Skin epidermis (tissue), 12 donors: Measurements from ENCODE around the gene DENND1C.
A peak's percentile ranks its signal among the peaks of the same experiment; 100 is the strongest.

Experiments
- H3K27ac ChIP-seq, 21 experiments: fragments of 200-600 bp; sonication (generic) in 11 of 21; one replicate each; pipeline ENCODE4 v1.5.0; 2020; ENCODE audit warnings: mild to moderate bottlenecking in 3 of 21, inconsistent platforms in 2 of 21, moderate library complexity in 2 of 21
- H3K4me3 ChIP-seq, 7 experiments: fragments of 200-600 bp; sonication (generic) in 2 of 7; one replicate each; pipeline ENCODE4 v1.5.0; 2020; ENCODE audit warnings: inconsistent platforms in 2 of 7, mild to moderate bottlenecking in 2 of 7, moderate library complexity in 1 of 7

The DENND1C gene

GRCh38 chr19:6483235-6483634 lies 1.6 kb upstream of the DENND1C start:
- Histone ChIP-seq H3K4me3 (no peak overlapping the region), H3K27ac (no peak overlapping the region)

DNA sequence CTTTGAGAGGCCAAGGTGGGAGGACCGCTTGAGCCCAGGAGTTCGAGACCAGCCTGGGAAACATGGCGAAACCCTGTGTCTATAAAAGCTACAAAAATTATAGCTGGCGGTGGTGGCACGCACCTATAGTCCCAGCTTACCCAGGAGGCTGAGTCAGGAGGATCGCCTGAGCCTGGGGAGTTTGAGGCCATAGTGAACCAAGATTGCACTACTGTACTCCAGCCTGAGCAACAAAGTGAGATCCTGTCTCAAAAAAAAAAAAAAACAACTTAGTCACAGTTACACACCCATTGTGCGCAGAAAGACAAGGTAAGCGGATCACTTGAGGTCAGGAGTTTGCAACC lies 728 bp upstream of the DENND1C start:
- Histone ChIP-seq H3K4me3 (no peak overlapping the region), H3K27ac (peak overlapping the region in 14 of 21 experiments; percentile 60 to 96 (median 80))

- H3K27ac ChIP-seq, result peak overlapping the region in 19 of 21 experiments; percentile 15 to 96 (median 79)
- H3K4me3 ChIP-seq, result peak overlapping the region; percentile 15 to 49 (median 35)
Measured at GRCh38 chr19:6480848-6481415, 655 bp downstream of the DENND1C start.

DNA sequence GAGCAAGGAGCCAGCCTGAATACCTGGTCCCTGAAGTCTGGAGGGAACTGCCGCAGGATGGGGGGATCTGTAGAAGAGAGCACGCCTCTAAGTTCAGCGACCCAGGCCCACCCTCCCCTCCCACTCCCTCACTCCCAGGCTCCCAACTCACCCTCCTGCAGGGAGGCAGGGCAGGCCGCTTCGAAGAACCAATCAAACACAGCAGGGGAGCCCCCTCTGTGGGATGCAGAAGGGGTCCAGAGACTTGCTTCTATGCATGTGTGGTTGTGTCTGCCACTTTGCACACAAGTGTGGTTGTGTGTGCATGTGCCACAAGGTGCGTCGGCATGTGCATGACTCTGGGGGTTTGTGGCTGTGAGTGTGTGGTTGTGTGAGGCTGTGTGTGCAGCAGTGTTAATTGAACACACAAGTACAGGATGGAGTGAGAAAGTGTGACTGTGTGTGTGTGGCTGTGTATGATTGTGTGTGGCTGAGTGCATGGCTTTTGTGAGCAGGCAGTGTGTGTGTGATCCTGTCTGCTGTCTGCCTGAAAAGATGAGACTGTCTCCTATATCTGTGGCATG lies 1.7 kb downstream of the DENND1C start:
- no peak overlapping the region for H3K4me3 ChIP-seq
- no peak overlapping the region for H3K27ac ChIP-seq

DNA sequence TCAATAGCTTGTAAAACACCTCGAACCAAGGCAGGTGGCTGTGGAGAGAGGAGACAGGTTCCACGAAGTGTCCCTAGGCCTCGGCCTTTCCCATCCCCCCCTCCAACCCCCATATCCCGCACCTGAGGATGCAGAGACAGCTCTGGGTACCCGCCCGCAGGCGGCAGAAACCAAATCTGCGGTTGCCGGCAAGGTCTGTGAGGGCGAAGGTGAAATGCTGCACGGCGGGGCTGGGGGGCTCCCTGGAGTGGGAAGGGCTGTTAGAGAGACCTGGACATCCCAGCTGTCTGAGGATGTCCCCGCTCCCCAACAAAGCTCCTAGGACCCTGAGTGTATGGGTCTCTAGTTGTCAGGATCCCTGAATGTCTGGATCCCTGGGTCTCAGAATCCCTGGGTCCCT lies 2.8 kb downstream of the DENND1C start:
- H3K4me3 ChIP-seq, result no peak overlapping the region
- H3K27ac ChIP-seq, result no peak overlapping the region

GRCh38 chr19:6476896-6477431 lies 4.6 kb downstream of the DENND1C start:
- no peak overlapping the region for H3K27ac ChIP-seq
- peak overlapping the region in 1 of 7 experiments; percentile 19 for H3K4me3 ChIP-seq

DNA sequence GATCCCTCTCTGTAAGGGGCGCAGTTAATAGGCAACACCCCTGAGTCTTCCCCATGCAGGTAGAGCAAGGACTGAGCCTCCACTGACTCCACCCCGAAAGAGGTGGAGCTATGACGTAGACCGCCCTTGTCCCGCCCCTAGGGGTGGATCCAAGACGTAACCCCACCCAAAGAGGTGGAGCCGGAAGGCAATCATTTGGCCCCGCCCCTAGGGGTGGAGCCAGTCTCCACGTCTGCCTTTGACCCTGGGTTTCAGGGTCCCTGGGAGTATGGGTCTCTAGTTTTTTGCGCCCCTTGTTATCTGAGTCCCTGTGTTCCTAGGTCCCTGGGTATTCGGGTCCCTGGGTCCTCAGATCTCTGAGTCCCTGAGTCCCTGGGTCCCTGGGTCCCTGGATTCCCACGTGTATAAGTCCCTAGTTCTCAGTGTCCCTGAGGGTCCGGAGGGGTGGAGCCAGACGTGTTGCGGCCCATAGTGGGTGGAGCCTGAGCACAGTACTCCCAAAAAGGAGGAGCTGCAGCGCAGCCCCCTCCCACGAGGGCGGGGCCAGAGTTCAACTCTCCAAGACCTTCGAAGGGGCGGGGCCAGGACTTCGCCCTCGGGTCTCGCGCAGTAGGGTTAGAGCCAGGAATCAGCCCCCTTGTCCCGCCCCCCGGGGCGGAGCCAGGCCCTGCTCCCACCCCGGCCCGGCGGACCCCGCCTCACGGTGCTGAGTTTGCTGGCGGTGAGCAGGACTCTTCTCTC lies 5.3 kb downstream of the DENND1C start:
- H3K27ac ChIP-seq, result no peak overlapping the region
- H3K4me3 ChIP-seq, result peak overlapping the region in 1 of 7 experiments; percentile 19

DNA sequence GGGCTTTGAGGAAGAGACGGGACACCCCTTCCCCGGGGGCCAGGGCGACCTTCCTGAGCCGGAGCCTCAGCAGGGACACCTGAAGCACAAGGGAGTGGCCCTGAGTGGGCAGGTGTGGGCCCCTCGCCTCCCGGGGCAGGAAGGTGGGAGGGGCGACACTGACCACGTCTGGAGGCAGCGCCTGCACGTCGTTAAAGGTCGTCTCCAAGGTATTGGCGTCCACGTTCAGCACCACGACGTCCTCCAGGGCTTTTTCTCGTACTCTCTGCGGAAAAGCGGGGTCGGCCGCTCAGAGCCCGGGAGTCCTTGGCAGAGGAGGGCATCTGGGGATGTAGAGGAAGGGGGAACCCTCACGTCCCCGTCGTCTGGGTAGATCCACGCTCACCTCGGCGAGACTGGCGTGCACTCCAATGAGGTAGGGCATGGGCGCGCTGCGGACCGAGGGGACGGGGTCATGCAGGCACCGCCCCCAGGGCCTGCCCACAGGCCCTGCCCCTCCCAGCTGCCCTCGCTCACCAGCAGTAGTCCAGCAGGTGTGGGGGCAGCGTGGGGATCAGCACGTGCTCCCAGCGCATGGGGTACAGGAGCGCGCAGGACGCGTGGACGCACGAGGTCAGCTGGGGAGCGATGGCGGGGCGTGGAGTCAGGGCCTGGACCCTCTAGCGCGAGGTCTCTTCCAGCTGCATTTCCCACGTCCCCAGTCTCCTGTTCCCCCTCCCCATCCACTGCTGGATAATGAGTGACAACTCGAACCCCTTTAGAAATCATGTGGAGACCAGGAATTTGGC lies 6.1 kb downstream of the DENND1C start:
- Histone ChIP-seq H3K27ac (no peak overlapping the region), H3K4me3 (no peak overlapping the region)

- Histone ChIP-seq H3K27ac (no peak overlapping the region), H3K4me3 (no peak overlapping the region)
Measured at GRCh38 chr19:6473647-6474046, 7.9 kb downstream of the DENND1C start.

DNA sequence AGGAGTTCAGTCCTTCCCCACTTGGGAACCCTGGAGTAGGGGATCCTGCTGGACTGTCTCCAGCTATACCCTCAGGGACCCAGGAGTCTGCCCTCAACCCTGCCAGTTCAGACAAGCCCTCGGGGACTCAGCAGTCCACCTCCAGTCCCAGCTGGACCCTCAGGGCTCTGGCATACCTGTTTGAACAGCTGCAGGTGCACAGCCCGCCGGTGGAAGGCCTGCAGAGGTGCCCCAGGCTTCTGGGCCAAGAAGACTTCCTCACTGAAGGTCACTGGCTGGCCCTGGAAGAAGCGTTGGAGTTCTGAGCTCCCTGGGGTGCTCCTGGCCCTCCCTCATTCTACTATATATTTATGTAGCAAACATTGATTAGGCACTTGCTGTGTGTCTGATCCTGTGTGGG lies 8.9 kb downstream of the DENND1C start:
- H3K27ac ChIP-seq, result no peak overlapping the region
- no peak overlapping the region for H3K4me3 ChIP-seq

DNA sequence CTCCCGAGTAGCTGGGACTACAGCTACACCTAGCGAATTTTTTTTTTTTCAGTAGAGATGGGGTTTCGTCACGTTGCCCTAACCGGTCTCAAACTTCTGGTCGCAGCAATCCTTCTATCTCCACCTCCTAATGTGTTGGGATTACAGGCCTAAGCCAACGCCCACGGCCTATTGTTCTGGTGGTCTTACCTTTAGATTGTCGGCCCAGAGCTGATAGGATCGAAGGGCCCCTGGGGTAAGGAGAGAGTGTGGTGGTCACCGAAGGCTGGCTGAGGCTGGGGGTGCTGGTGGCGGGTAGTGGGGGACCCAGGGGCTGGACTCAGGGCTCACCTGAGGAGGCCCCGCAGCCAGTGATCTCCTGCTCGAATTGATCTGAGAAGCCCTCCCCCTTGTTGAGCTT lies 10.5 kb downstream of the DENND1C start:
- Histone ChIP-seq H3K4me3 (no peak overlapping the region), H3K27ac (no peak overlapping the region)

GRCh38 chr19:6470173-6470572 lies 11.4 kb downstream of the DENND1C start:
- Histone ChIP-seq H3K4me3 (no peak overlapping the region), H3K27ac (no peak overlapping the region)

DNA sequence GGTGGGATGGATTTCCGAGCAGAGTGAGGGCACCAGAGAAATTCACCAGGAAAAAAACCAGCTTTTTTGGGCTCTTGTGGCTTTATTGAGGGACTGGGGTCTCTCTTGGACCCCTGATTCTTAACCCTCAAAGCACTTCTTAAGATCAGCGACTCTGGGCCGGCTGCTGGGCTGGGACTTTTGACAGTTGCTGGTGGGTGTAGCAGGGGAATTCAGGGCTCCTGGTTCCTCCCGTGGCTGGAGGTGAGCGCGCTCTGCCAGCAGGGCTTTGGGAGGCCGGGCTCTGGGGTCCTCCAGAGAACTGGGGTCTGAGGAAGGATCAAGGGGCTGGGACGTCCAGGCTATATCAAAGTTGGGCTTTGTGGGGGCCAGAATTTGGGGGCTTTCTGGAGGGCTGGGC lies 14.2 kb downstream of the DENND1C start:
- Histone ChIP-seq H3K4me3 (no peak overlapping the region), H3K27ac (no peak overlapping the region)

DNA sequence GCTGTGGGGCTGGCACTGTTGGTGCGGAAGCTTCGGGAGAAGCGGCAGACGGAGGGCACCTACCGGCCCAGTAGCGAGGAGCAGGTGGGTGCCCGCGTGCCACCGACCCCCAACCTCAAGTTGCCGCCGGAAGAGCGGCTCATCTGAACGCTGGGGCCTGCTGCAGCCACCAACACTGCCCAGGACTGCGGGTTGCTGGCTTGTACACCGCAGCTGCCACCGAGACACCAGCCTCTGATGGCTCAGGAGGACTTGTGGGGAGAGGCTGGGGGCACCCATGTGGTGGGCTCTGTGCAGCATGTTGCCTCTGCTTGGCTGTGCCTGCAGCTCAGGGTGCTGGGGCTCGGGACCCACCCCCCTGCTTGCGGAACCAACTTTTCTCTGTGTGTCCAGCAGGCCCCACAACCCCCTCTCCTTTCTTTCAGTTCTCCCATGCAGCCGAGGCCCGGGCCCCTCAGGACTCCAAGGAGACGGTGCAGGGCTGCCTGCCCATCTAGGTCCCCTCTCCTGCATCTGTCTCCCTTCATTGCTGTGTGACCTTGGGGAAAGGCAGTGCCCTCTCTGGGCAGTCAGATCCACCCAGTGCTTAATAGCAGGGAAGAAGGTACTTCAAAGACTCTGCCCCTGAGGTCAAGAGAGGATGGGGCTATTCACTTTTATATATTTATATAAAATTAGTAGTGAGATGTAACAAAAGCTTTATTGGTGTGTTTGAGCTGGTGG lies 14.9 kb downstream of the DENND1C start:
- no peak overlapping the region for H3K27ac ChIP-seq
- no peak overlapping the region for H3K4me3 ChIP-seq

- Histone ChIP-seq H3K4me3 (no peak overlapping the region), H3K27ac (no peak overlapping the region)
Measured at GRCh38 chr19:6465663-6466062, 15.9 kb downstream of the DENND1C start.

DNA sequence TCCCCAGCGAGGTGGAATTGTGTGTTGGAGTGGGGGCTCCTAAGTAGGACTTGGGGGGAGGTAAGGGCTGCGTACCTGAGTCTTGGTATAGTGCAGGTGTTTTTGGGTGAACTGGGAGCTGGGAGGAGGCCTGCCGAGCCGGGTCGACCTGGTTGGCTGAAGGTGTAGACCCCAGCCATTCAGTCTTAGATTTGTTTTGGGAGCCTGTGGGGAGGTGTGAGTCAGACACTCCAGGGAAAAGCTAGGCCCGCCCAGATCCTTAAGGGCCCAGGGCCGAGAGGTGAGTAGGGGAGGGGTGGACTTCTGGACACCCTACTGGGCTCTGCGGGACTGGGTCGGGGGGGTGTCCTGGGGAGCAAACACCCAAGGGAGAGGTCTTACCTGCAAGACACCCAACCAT lies 16.6 kb downstream of the DENND1C start:
- Histone ChIP-seq H3K27ac (peak overlapping the region in 8 of 21 experiments; percentile 62 to 88 (median 82)), H3K4me3 (peak overlapping the region in 5 of 7 experiments; percentile 30 to 69 (median 55))

DNA sequence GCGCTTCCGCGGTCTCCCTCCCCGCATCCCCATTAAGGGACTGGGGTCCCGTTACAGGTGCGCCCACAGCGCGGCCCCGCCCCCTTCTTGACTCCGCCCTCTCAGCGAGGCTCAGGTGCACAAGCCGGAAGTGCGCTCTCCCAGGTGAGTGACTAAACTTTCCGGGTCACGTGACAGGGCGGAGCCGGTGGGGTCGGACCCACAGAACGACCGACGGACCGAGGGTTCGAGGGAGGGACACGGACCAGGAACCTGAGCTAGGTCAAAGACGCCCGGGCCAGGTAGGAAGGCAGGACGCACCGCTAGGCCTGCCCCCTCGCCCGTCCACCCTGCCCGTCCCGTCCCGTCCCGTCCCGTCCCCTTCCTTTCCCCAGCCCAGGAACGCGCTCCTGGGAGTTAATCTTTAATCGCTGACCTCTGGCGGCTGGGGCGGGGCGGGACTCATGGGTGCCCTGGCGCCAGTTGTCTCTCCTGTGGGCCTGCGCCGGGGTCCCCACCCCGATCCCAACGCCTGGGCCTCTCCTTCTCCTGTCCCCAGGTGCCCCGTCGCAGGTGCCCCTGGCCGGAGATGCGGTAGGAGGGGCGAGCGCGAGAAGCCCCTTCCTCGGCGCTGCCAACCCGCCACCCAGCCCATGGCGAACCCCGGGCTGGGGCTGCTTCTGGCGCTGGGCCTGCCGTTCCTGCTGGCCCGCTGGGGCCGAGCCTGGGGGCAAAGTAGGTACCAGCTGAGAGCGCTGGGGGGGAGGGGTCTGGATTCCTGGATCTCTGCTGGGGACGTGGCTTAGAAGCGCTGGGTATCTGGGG lies 17.3 kb downstream of the DENND1C start, which contains the start of gene CRB3:
CRB3 (plus strand) TSS at position 202 of the 804 bp plus-strand sequence; CDS start at position 633, 431 bp downstream.
- Histone ChIP-seq H3K4me3 (peak within 1 kb of the TSS; percentile 30 to 69 (median 52)), H3K27ac (peak within 1 kb of the TSS in 19 of 21 experiments; percentile 15 to 88 (median 72))

DNA sequence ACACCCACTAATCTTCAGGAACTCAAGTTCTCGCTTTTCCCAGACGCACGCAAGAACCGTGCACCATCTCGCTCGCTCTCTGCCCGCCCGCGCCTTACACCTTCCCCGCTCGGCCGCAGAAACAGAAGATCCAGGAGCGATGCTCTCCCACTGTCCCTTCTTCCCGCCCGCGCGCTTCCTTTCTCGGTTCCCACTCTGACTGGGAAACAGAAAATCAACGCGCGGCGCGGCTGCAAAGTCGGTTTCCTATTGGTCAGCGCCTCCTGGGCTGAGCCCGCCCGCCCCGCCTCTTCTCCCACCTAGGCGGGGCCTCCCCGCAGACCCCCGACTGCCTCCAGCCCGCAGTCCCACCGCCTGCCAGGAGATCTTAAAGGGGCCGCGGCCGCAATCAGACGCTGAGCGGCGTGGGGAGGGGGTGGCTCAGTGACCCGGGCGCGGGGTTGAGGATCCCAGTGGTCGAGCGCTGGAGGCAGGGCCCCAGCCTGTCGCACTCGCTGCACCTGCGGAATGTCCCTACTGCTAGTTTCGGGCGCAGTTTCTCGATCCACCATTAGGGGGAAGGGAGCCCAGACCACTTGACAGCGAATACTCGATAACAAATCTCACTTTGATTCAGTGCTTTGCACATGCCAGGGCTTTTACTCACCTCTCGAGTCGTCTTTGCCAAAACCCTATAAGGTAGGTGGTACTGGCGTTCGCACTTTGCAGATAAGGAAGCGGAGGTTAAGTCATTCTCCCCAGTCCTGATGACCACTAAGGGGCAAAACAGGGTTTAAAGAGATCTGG lies 21.3 kb downstream of the DENND1C start:
- H3K27ac ChIP-seq, result peak overlapping the region in 18 of 21 experiments; percentile 39 to 87 (median 77)
- peak overlapping the region; percentile 49 to 83 (median 67) for H3K4me3 ChIP-seq
